UCSD-AML1 (cell line): ENCODE data around the gene ADGRL3.
A peak's percentile ranks its signal among the peaks of the same experiment; 100 is the strongest.

Source experiments
- DNase-seq: peaks from one replicate; lab custom pipeline; 2025; ENCODE audit not compliant: unreplicated experiment; lab: John Stamatoyannopoulos, UW

The ADGRL3 gene

GRCh38 chr4:61407642-61408618 is 207.8 kb downstream of the ADGRL3 start:
- DNase-seq, result no peak

DNA sequence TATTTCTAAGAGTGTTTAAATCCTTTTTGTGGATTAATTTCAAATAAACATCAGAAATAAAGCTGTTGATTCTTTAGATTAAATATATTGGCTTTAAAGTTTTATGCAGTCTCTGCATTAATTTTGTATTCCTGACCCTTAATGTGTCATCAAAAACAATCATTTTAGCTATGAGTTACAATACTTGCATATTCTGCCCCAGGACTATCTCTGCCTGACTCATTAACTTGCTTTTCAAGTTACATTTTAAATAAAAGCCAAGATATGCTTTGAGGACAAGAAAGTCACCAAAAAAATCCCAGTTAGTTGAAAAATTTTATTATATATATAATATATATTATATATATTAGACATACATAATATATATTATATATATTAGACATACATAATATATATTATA is 208.7 kb downstream of the ADGRL3 start:
- no peak for DNase-seq

DNA sequence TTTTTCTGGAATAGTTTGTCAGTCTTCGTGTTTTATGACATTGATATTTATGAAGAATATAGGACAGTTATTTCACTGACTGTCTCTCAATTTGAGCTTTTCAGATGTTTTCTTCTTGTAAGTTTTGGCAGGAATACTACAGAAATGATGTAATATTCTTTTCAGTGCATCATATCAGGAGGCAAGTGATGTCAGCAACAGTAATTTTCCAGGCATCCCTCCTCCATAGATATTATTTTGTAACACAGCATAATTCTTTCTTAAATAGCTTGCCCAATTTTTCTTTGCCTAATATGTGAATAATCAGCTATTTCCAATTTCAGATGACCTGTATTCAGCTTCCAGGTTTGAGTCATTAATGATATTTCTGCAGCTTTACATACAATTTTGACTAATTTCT is 211.1 kb downstream of the ADGRL3 start:
- DNase-seq, result no peak

- DNase-seq, result no peak
Observed at GRCh38 chr4:61425315-61425714, 225.2 kb downstream of the ADGRL3 start.

DNA sequence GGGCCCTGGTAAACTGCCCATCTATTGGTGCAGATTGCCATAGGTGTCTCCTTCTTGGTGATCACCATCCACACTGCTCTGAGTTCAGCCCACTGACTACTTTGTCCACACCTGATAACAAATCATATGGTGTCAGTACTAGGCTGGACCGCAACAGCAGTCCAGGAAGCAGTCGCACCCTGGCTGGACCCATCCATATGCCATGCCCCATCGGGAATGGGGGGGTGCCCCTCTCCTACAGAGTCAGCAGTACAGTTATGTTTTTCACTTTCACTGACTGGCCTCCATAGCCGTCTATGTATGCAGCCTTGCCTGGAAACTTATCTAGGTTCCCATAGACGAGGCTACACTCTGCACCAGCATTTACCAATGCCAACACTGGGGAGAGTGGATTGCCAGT is 226.1 kb downstream of the ADGRL3 start:
- DNase-seq, result peak; percentile 7

DNA sequence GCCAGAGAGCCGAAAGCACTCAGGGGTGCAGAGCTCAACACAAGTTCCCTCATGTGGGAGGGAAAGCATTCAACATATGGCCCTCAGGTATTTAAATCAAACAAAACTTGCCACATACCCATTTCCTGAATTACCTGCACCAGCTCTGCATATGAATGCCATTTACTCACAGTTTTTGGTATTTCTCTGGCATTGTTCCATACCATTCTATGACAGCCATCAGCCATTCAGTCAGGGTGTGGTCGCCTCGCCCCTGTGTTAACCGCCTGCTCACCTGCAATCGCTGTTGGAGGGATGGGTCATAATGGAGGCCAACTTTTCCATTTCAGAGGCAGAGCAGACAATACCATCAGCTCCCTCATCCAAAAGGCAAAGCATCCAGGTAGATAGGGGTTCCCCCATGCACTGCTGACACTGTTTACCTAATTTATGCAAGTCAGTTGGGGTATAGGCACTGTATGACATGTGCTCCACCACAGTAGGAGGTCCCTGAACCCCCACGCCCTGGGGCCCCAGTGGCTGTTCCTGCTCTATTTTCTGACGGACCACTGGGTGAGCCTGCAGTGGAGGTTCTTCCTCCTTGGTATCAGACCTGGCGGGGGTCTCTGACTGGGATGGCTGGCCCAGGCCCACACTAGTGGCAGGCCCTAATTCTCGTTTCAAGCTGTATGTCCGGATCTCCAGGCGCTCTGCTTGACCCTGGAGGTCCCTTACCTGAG is 227.1 kb downstream of the ADGRL3 start:
- no peak for DNase-seq

DNA sequence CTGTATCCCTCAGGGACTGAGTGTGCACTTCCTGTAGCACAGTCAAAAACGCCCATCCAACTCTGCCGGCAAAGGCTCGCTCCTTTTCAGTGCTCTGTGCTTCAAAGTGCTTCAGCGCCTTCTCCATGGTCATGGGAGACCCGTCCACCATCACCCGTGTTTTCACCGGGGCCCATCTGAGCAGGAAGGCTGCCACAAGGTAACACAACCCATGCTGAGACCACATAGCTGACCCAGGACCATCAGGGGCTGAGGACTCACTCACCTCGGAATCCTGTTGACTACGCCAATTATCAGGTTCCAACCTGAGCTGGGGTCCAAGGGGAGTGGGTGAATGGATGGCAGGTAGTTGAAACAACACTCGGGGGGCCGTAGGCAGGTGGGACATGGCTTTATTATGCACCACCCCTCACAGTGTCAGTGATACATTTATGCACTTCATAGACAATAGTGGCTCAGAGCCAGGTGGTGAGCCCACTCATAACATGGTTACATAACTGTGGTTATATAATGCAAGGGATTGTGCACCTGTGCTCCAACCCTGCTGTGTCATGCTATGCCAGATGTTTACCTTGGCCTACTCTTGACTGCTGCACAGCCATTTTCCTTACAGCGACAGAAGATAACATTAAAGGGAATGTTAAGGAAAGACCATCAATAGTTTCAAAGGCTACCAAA is 227.8 kb downstream of the ADGRL3 start:
- DNase-seq, result no peak

GRCh38 chr4:61428950-61429349 is 228.8 kb downstream of the ADGRL3 start:
- no peak for DNase-seq

GRCh38 chr4:61431131-61431530 is 231.0 kb downstream of the ADGRL3 start:
- no peak for DNase-seq

- no peak for DNase-seq
Observed at GRCh38 chr4:61437923-61438322, 237.8 kb downstream of the ADGRL3 start.

GRCh38 chr4:61440321-61440720 is 240.2 kb downstream of the ADGRL3 start:
- DNase-seq, result no peak

DNA sequence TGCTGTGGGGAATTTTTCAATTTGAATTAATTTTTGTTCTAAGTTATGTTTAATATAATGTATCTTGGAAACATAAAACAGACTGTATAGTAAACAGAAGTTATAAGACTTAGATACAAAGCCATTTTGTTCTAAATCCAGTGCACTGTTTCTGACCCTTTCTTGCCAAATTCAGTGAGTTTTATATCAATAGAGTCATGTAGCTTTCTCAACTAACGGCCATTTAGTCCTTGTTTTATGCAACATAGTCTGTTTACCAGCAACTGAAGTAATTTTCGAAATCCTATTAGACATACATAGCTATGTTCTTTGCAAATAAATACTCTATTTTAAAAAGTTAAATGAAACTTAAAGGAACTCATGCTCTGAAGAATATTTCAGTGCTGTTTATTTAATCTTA is 242.8 kb downstream of the ADGRL3 start:
- DNase-seq, result no peak

GRCh38 chr4:61443813-61444510 is 243.8 kb downstream of the ADGRL3 start:
- DNase-seq, result no peak

- DNase-seq, result no peak
Observed at GRCh38 chr4:61445374-61446063, 245.4 kb downstream of the ADGRL3 start.

DNA sequence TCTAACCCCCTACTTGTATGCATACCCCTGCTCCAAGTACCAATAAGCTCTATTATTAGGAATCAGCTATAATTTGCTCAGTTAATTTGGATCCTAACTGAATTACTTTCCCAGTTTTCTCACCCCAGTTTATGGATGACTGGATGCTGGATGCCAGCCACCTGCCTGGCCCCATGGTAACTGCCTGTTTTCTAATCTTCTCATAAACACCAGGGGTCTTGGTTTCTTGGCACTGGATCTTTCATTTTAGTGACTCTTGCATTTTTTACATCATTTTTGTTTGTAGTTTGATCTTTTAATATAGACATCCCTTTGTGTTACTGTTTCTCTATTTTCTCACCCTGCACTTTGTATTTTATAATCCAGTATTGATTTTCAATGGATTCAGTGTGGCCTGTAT is 246.8 kb downstream of the ADGRL3 start:
- no peak for DNase-seq

- no peak for DNase-seq
Observed at GRCh38 chr4:61447918-61448317, 247.8 kb downstream of the ADGRL3 start.

- DNase-seq, result peak; percentile 1
Observed at GRCh38 chr4:61451935-61452334, 251.8 kb downstream of the ADGRL3 start.

GRCh38 chr4:61461956-61462355 is 261.8 kb downstream of the ADGRL3 start:
- DNase-seq, result no peak

- no peak for DNase-seq
Observed at GRCh38 chr4:61462451-61463326, 262.6 kb downstream of the ADGRL3 start.
